ENCODE data around the gene ULBP1.

DNA sequence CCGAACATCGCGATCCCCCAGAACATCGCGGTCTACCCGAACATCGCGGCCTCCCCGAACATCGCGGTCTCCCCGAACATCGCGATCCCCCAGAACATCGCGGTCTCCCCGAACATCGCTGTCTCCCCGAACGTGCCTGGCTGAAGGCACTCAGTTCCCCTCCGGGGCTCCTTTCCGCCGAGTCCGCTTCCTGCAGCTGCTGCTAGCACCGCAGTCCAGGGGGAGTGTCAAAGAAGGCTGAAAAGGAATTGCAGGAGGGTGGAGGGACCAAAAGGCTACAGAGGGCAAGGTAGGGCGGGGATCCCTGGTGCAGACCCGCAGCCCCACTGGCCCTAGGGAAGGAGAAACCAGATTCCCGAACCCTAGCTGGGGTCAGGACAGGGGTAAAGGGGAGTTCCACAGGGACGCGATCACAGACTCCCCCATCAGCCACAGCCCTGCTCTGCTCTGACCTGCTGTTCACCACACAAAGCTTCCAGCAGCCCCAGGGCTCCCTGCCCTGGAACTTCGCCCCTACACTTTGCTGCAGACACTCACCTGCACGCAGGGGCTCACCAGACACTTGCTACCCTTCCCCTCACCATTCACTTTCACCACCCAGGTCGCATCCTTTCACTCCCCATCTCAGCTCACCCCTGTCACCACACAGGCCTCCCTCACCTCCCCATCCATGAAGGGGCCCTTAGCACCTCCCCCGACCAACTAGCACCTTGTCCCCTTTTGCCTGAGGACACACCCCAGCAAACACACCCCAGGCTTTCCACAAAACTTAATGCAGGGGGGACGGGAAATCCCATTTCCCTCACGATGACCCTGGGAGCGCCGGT is 1.7 kb downstream of the ULBP1 start:
- TF ChIP-seq, protein P1, sequence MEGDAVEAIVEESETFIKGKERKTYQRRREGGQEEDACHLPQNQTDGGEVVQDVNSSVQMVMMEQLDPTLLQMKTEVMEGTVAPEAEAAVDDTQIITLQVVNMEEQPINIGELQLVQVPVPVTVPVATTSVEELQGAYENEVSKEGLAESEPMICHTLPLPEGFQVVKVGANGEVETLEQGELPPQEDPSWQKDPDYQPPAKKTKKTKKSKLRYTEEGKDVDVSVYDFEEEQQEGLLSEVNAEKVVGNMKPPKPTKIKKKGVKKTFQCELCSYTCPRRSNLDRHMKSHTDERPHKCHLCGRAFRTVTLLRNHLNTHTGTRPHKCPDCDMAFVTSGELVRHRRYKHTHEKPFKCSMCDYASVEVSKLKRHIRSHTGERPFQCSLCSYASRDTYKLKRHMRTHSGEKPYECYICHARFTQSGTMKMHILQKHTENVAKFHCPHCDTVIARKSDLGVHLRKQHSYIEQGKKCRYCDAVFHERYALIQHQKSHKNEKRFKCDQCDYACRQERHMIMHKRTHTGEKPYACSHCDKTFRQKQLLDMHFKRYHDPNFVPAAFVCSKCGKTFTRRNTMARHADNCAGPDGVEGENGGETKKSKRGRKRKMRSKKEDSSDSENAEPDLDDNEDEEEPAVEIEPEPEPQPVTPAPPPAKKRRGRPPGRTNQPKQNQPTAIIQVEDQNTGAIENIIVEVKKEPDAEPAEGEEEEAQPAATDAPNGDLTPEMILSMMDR (IDR thresholded peaks at IDR 0.05), result no peak
- TF ChIP-seq POLR2A (IDR thresholded peaks at IDR 0.05), result no peak

Measured in thyroid gland (tissue), 4 donors.